ENCODE measurements around the gene ANKRD11.

GRCh38 chr16:89270666-89271345 lies 219.6 kb downstream of the ANKRD11 start:
- no peak for TF ChIP-seq POLR2AphosphoS5 (IDR thresholded peaks at IDR 0.05; ENCODE audit: low read depth, low read length)
- TF ChIP-seq TAF1 (IDR thresholded peaks at IDR 0.05; ENCODE audit: borderline replicate concordance, insufficient read depth, low read length), result no peak
